HG02943 (cell line): ENCODE results near the gene PEX5.
"Not testable (repeated sequence)": the region's sequence is repeated elsewhere in the genome, so short reads cannot be mapped to it uniquely, and the experiment has no call there.

Source experiments
- ATAC-seq: cut with Tn5 transposase; IDR thresholded peaks from one replicate; pipeline ENCODE4 v1.9.1; 2021; ENCODE audit warnings: mild to moderate bottlenecking, low read depth, moderate library complexity; ENCODE audit not compliant: unreplicated experiment

PEX5 gene

GRCh38 chr12:7158781-7159609 lies 30.5 kb upstream of the PEX5 start:
- no peak for ATAC-seq

DNA sequence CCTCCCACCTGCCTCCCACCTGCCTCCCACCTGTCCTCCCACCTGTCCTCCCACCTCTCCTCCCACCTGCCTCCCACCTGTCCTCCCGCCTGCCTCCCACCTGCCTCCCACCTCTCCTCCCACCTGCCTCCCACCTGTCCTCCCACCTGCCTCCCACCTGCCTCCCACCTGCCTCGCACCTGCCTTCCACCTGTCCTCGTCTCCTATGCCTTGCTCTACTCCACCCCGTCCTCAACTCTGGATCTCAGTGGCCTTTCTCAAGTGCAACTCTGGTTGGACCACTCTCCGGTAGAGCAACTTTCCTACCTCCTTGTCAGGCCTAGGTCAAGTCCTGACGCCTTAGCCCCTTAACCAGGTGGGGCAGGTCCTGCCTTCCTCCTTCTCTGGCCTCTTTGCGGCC lies 29.3 kb upstream of the PEX5 start:
- no peak for ATAC-seq

DNA sequence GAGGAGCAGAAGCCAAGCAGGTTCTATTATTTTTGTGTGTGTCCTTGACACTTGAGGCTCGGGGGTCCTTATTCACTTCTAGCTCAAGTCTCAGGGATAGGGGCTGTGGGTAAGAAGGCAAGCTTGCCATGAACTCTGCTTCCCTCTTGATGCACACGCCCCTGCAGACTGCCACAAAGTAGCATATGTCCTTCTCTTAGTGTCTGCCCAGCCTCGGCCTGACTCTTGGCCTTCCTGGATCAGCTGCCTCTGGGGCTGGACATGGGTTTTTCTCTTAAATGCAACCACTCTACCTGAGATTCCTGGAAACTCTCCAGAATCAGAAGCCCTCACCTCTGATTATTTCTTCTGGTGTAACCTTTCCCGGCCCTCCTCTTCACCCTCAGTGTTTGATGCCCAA lies 28.2 kb upstream of the PEX5 start:
- ATAC-seq: no peak

DNA sequence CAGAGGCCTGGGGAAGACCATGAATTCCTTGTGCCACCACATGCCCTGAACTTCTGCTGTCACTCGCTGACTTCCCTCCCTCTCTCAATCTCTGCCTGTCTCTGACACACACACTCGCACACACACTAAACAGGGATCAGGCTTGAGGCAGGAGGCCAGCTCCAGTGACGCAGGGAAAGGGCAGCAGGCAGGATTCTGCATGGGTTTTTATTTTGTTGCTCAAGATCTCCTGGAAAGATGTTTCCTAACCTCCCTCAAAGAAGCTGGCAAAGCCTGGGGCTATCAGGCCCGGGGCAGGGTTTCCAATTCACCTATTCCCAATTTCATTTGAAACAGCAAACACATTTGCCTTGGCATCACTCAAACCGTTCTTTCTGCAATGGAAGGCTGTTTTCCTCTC lies 27.7 kb upstream of the PEX5 start:
- no peak for ATAC-seq

DNA sequence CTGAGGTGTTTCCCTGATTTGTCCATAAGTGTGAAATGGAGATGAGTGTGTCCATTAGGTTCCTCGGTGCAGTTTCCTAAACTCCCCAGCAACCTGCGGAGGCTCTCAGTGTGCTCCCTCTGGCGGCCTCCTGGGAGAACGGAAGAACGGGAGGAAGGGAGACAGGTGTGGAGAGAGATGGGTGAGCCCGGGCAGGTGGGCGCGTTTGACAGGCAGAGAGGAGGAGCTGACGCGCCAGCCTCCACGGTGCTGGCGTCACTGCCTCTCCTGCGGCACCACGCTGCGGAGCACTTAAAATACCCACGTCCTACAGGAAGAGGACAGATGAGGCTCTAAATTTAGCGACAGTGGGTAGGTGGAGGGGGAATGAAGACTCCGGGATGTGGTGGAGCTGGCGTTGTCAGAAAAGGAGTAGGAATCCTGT lies 26.8 kb upstream of the PEX5 start:
- ATAC-seq: no peak

GRCh38 chr12:7169951-7170350 lies 19.5 kb upstream of the PEX5 start:
- ATAC-seq: no peak

DNA sequence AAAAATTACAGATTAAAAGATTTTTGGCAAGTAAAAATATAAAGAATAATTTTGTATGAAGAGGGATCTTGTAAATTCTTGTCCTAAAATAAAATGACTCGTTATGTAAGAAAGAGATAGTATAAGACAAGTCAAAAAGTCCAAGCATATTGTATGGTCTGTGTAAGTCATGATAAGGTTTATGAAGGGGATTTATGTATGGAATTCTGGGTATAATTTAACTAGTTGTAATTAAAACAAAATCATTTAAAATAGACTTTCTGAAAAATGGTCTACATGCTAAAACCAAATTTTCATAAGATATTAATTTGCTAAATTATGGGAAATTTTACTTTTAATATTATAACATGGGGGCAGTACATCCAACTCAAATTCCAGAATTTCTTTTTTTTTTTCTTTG lies 17.6 kb upstream of the PEX5 start:
- no peak for ATAC-seq

DNA sequence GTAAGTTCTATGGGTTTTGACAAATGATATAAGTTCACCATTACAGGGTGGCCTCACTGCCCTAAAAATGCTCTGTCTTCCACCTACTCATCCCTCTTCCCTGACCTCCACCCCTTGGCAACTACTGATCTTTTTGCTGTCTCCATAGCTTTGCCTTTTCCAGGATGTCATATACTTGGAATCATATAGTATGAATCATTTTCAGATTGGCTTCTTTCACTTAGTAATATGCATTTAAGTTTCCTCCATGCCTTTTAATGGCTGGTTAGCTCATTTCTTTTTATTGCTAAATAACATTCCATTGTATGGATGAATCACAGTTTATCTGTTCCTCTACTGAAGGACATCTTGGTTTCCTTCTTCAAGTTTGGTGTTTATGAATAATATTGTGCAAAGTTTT lies 14.0 kb upstream of the PEX5 start:
- ATAC-seq: no peak

GRCh38 chr12:7176595-7176994 lies 12.9 kb upstream of the PEX5 start:
- no peak for ATAC-seq

- ATAC-seq: no peak
These were observed 11.0 kb upstream of the PEX5 start for GRCh38 chr12:7178481-7178880.

DNA sequence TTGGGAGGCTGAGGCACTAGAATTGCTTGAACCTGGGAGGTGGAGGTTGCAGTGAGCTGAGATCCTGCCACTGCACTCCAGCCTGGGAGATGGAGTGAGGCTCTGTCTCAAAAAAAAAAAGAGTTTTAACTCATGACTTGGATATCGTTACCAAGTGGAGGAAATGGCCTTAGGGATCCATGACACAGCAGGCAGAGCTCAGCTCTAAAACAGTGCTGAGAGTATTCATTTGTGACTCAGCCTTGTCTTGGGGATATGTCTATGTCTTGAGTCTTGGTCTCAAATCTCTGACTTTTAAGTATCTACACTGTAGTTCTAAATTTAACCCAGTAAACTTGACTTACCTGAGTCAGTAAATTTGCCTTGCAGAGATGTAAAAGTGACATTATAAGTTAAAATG lies 8.8 kb upstream of the PEX5 start:
- no peak for ATAC-seq

DNA sequence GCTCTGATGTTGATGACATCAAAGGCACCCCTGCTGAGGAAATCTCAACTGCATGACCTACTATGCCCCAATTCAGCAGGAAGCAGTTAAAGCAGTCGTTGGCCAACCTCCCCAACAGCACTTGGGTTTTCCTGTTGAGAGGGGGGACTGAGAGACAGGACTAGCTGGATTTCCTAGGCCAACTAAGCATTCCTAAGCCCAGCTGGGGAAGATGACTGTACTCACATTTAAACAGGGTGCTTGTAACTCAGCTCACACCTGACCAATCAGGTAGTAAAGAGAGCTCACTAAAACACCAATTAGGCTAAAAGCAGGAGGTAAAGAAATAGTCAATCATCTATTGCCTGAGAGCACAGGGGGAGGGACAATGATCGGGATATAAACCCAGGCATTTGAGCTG lies 3.4 kb upstream of the PEX5 start:
- not testable (repeated sequence) for ATAC-seq

GRCh38 chr12:7188562-7189397 lies 706 bp upstream of the PEX5 start:
- peak; percentile 26 for ATAC-seq

GRCh38 chr12:7190268-7191055 lies 976 bp downstream of the PEX5 start:
- ATAC-seq: no peak

GRCh38 chr12:7193674-7194073 lies 4.2 kb downstream of the PEX5 start:
- ATAC-seq: no peak

DNA sequence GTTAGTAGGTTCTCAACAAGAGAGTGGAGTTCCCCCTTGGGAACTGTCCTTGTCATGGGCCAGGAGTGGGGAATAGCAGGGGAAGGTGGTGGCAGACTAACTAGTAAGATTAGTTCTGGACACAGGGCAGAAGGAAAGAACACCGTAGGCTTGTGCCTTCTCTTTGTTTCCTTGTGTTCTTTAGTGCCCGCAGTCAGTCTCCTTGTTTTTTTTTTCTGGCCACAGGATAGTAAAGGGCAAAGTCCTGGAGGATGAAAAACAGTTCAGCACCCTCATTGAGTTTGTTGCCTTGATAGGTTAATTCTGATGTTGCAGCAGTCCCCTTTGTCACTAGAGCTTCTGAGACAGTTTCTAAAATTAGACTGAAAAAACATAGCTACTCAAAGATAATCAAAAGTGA lies 8.4 kb downstream of the PEX5 start:
- ATAC-seq: no peak

DNA sequence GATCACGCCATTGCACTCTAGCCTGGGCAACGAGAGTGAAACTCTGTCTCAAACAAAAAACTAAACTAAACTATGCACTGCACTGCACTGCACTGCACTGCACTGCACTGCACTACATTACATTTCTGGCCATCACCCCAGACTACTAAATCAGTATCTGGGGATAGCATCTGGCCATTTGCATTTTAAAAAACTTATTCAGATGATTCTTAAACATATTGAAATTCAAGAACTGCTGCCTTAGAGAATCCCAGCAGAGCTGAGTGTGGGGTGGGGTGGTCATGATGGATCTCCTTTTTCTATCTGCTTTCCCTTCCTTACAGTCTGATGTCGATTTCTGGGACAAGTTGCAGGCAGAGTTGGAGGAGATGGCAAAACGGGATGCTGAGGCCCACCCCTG lies 13.6 kb downstream of the PEX5 start:
- no peak for ATAC-seq

GRCh38 chr12:7205091-7205490 lies 15.6 kb downstream of the PEX5 start:
- no peak for ATAC-seq

GRCh38 chr12:7206691-7207090 lies 17.2 kb downstream of the PEX5 start:
- ATAC-seq: no peak

DNA sequence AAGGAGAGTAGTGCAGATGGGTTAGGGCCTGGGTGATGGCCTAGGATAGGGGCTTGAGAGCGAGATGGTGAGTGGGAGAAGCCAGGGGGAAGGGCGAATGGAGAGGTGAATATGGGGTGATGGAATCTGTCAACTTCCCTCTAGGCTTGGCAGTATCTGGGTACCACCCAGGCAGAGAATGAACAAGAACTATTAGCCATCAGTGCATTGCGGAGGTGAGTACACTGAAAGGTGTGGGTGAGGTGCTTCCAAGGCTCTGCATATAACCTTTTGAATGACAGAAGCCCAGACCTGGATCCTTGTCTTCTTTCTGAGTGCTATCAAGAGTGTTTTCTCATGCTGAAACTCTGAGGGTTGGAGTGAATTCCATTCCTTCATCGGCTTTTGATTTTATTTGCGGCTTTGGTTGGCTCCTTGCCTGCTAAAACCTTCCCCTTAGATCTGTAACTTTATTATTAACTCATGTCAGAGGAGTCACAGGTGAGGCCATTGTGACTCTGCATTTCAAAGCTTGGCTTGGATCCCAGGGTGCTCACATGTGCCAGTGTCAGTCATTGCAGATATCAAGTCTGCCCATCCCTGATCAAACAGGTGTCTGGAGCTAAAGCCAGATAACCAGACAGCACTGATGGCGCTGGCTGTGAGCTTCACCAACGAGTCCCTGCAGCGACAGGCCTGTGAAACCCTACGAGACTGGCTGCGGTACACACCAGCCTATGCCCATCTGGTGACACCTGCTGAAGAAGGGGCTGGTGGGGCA lies 18.6 kb downstream of the PEX5 start:
- ATAC-seq: no peak
